ENCODE measurements around the gene SSTR4.

DNA sequence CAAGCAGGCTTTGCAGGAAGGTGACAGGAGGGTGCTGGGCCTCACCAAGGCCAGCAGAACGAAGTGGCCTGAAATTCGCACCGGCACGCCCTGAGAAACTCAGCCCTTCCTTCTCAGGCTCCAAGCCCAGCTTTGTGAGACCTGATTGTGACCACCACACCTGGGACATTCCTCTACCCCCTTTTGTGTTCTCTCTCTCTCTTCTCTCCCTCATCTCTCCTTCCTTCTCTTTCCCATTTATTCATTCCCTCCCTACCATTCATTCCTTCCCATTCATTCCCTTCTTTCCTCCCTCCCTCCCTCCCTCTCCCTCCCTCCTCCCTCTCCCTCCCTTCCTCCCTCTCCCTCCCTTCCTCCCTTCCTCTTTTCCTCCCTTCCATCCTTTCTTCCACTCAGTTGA, 42.2 kb downstream of the SSTR4 start:
- TF ChIP-seq, protein P1, sequence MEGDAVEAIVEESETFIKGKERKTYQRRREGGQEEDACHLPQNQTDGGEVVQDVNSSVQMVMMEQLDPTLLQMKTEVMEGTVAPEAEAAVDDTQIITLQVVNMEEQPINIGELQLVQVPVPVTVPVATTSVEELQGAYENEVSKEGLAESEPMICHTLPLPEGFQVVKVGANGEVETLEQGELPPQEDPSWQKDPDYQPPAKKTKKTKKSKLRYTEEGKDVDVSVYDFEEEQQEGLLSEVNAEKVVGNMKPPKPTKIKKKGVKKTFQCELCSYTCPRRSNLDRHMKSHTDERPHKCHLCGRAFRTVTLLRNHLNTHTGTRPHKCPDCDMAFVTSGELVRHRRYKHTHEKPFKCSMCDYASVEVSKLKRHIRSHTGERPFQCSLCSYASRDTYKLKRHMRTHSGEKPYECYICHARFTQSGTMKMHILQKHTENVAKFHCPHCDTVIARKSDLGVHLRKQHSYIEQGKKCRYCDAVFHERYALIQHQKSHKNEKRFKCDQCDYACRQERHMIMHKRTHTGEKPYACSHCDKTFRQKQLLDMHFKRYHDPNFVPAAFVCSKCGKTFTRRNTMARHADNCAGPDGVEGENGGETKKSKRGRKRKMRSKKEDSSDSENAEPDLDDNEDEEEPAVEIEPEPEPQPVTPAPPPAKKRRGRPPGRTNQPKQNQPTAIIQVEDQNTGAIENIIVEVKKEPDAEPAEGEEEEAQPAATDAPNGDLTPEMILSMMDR (IDR thresholded peaks at IDR 0.05; ENCODE audit: insufficient read depth, low read length, poor library complexity, severe bottlenecking), result no peak
- TF ChIP-seq EZH2phosphoT487 (conservative IDR thresholded peaks at IDR 0.05; ENCODE audit: low read length), result no peak

Measured in SU-DHL-6 (cell line).